Activated naive CD4-positive, alpha-beta T cell treated with anti-CD3 and anti-CD28 coated beads for 36 hours (primary cell): ENCODE data around the gene CD72. TPM values are rescaled to one million over a fixed set of nuclear protein-coding genes. Genes with fewer than 3 reads are reported as not detected.

Source experiments
- CTCF ChIA-PET: fragments of 350-600 bp; sonication (Branson Sonifier 250); formaldehyde crosslinking; loops from one replicate; lab custom pipeline; 2021; ENCODE audit warnings: antibody characterized with exemption; lab: Charles Lee
- DNase-seq: peaks from one replicate; pipeline ENCODE4 v3.0.0-alpha.2; 2020
- H3K27ac Mint-ChIP-seq: one replicate; pipeline ENCODE4 v1.8.0; 2021; ENCODE audit warnings: mild to moderate bottlenecking, mixed read lengths
- H3K27me3 Mint-ChIP-seq: one replicate; pipeline ENCODE4 v1.8.0; 2021; ENCODE audit warnings: low read depth, mixed read lengths
- H3K36me3 Mint-ChIP-seq: one replicate; pipeline ENCODE4 v1.8.0; 2021; ENCODE audit warnings: low read depth, mixed read lengths
- H3K4me1 Mint-ChIP-seq: one replicate; pipeline ENCODE4 v1.8.0; 2021; ENCODE audit warnings: low read depth, mixed read lengths
- H3K4me3 Mint-ChIP-seq: one replicate; pipeline ENCODE4 v1.8.0; 2021; ENCODE audit warnings: mild to moderate bottlenecking, moderate library complexity, mixed read lengths
- H3K9me3 Mint-ChIP-seq: one replicate; pipeline ENCODE4 v1.8.0; 2021; ENCODE audit warnings: mixed read lengths
- intact Hi-C: fragments of 100-400 bp; cut with micrococcal nuclease; formaldehyde crosslinking; loops from one replicate; pipeline ENCODE4 v1.15.1; 2023
- total RNA-seq, 2 experiments: library from RNA; stranded (reverse); gene quantifications; one replicate each; pipeline ENCODE4 v1.2.3, GENCODE V29; 2021

The CD72 gene
- total RNA-seq, 2 experiments from 2014 or later, result 2.9 to 4.5 TPM

DNA sequence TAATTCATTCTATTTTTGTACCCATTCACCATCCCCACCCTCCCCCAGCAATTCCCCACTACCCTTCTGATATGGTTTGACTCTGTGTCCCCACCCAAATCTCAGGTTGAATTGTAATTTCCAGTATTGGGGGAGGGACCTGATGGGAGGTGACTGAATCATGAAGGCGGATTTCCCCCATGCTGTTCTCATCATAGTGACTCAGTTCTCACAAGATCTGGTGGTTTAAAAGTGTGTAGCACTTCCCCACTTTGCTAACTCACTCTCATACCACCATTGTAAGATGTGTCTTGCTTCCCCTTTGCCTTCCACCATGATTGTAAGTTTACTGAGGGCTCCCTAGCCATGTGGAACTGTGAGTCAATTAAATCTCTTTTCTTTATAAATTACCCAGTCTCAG lies 39.1 kb downstream of the CD72 start:
- H3K27me3 Mint-ChIP-seq, result no peaks in the 10 kb centered on the region
- H3K9me3 Mint-ChIP-seq, result peaks cover 35% of the 10 kb centered on the region
- H3K4me1 Mint-ChIP-seq, result peaks cover 15% of the 10 kb centered on the region
- intact Hi-C loops, result loop anchor here (1.0 to 10.0 kb wide), 3 partner anchors 9 to 594 kb away; partner anchors contain the start of gene DNAJB5
- CTCF ChIA-PET, result interaction anchor here (1.2 kb wide), 1 partner anchor 25 kb away, joined by 5 read pairs; no protein-coding TSS in a partner anchor
- H3K27ac Mint-ChIP-seq, result peak overlapping the region; percentile 90
- H3K36me3 Mint-ChIP-seq, result peaks cover 35% of the 10 kb centered on the region
- peak; percentile 78 for DNase-seq
- no peak overlapping the region for H3K4me3 Mint-ChIP-seq

DNA sequence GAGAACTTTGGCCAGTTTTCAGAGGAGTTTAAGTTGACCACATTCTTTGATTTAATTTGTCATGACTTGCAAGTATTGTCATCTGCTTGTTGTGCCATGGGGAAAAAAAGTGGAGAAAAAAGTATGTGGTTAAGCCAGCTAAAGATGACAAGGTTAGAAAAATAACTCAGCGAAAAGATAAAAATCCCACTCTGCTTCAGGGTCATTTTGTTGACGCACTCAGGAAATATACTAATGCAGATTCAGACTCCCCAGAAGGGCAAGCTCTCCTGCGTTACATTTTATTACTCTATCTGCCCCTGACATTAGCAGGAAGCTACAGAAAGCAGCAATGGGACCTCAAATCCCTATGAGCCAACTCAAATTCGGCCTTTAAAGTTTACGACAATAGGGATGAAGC lies 40.7 kb downstream of the CD72 start:
- no peak for DNase-seq
- intact Hi-C loops, result loop anchor here (10.0 kb wide), 1 partner anchor 593 kb away; the partner anchor contains the start of gene DNAJB5
- no peak overlapping the region for H3K27ac Mint-ChIP-seq
- H3K9me3 Mint-ChIP-seq, result peaks cover 35% of the 10 kb centered on the region
- H3K36me3 Mint-ChIP-seq, result peaks cover 32% of the 10 kb centered on the region
- CTCF ChIA-PET, result interaction anchor here (0.6 to 1.6 kb wide), 2 partner anchors 28 to 34 kb away, joined by 3 to 4 read pairs; no protein-coding TSS in a partner anchor
- H3K4me3 Mint-ChIP-seq, result no peak overlapping the region
- no peaks in the 10 kb centered on the region for H3K27me3 Mint-ChIP-seq
- H3K4me1 Mint-ChIP-seq, result peaks cover 18% of the 10 kb centered on the region

DNA sequence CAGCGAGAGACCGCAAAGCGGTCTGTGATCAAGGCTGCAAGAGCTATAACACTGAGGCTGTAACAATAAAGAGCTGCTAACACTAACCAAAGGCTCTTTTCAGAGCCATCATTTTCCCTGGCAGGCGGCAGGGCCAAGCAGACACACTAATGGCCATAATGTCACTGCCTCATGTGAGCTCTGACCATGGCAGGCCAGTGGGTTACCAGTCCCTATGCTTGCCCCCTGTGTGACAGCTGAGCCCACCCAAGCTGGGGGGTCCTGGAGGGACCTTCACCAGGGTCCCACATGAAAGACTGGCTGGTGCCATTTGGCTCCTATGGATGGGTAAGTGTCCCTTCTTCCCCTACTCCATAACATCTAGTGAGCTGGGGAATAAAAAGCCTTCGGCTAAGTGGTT lies 42.7 kb downstream of the CD72 start:
- no peak overlapping the region for H3K27ac Mint-ChIP-seq
- H3K4me1 Mint-ChIP-seq, result peaks cover 29% of the 10 kb centered on the region
- peaks cover 20% of the 10 kb centered on the region for H3K36me3 Mint-ChIP-seq
- H3K27me3 Mint-ChIP-seq, result no peaks in the 10 kb centered on the region
- intact Hi-C loops, result loop anchor here (10.0 kb wide), 1 partner anchor 591 kb away; the partner anchor contains the start of gene DNAJB5
- CTCF ChIA-PET, result no interaction called here
- H3K4me3 Mint-ChIP-seq, result no peak overlapping the region
- DNase-seq, result no peak
- peaks cover 25% of the 10 kb centered on the region for H3K9me3 Mint-ChIP-seq

DNA sequence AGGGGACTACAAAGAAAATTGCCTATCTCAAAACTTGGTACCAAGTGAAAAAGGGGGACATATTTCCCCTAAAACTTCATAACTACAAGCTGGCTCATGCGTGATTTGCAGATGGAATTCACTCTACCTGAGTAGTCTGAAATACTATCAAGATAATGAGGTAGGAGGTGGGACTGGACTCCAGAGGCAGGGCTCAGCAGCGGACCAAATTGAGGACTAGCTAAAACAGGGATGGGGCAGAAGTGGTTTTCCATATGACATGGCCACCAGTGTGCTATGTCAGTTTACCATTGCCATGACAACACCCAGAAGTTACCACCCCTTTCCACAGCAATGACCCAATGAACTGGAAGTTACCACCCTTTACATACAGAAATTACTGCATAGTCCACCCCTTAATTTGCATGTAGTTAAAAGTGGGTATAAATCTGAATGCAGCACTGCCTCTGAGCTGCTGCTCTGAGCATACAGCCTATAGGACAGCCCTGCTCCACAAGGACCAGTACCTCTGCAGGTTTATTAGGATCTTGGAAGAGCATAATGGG lies 43.6 kb downstream of the CD72 start:
- intact Hi-C loops, result loop anchor here (10.0 kb wide), 1 partner anchor 590 kb away; the partner anchor contains the start of gene DNAJB5
- CTCF ChIA-PET, result interaction anchor here (0.8 kb wide), 1 partner anchor 29 kb away, joined by 3 read pairs; no protein-coding TSS in a partner anchor
- Mint-ChIP-seq H3K4me1 (peaks cover 31% of the 10 kb centered on the region), H3K4me3 (no peak overlapping the region), H3K9me3 (peaks cover 16% of the 10 kb centered on the region), H3K27ac (no peak overlapping the region), H3K36me3 (peaks cover 15% of the 10 kb centered on the region), H3K27me3 (no peaks in the 10 kb centered on the region)
- DNase-seq, result no peak

DNA sequence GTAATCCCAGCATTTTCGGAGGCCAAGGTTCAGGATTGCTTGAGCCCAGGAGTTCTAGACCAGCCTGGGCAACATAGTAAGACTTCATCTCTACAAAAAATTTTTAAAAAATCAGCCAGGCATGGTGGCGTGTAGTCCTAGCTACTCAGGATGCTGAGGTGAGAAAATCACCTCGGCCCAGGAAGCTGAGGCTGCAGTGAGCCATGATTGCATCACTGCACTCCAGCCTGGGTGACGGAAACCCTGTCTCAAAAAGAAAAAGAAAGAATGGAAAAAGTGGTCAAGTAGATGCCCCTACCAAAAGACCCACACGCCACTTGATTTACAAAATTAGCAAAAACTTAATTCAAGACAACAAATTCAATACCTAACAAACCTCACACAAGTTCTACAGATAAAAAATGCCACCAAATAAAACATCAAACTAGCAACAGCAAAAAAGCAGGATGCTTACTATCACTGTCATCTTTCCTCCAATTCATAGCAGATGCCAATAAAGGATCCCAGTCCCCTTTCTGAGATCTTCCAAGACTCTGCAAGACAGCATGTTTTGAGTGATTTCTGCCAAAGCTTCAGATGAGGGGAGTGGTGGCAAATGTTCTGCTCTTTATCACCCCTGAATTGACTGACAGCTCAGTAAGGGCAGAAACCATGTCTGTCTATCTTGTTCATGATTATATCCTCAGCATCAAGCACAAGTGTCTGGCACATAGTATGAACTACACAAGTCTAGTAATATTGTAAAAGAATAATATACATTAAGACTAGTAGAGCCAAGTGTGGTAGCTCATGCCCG lies 47.3 kb downstream of the CD72 start:
- peak; percentile 72 for DNase-seq
- H3K4me1 Mint-ChIP-seq, result peaks cover 36% of the 10 kb centered on the region
- peaks cover 2% of the 10 kb centered on the region for H3K36me3 Mint-ChIP-seq
- H3K9me3 Mint-ChIP-seq, result no peaks in the 10 kb centered on the region
- intact Hi-C loops, result loop anchor here (1.0 to 10.0 kb wide), 3 partner anchors 8 to 586 kb away; partner anchors contain the start of genes DNAJB5 and TESK1
- peak overlapping the region; percentile 16 for H3K4me3 Mint-ChIP-seq
- H3K27me3 Mint-ChIP-seq, result no peaks in the 10 kb centered on the region
- CTCF ChIA-PET, result interaction anchor here (0.6 to 2.3 kb wide), 6 partner anchors 14 to 498 kb away, joined by 3 to 9 read pairs (median 3); partner anchors contain the start of gene VCP
- H3K27ac Mint-ChIP-seq, result peak overlapping the region; percentile 88

DNA sequence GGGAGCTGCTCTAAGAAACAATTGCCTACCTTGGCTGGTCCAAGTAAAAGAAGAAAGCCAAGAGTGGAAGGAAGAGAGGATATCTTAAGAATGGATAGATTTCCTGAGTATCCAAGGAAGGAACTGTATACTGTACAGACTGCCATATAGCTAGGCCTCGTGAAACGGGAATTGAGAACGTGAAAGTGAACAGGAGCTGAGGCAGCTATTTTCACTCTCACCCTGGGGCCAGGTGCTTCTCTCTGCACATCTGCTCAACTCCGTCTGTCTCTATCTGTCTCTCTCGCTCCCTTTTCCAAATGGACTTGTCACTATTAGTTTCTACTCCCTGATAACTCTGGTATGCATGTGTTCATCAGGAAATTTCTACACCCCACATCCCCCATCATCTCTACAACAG lies 49.0 kb downstream of the CD72 start:
- H3K4me3 Mint-ChIP-seq, result no peak overlapping the region
- H3K4me1 Mint-ChIP-seq, result peaks cover 36% of the 10 kb centered on the region
- H3K27ac Mint-ChIP-seq, result no peak overlapping the region
- intact Hi-C loops, result no loop called here
- H3K27me3 Mint-ChIP-seq, result no peaks in the 10 kb centered on the region
- H3K9me3 Mint-ChIP-seq, result no peaks in the 10 kb centered on the region
- CTCF ChIA-PET, result interaction anchor here (0.8 to 1.9 kb wide), 2 partner anchors 35 to 313 kb away, joined by 4 to 8 read pairs; no protein-coding TSS in a partner anchor
- peaks cover 2% of the 10 kb centered on the region for H3K36me3 Mint-ChIP-seq
- DNase-seq, result no peak

DNA sequence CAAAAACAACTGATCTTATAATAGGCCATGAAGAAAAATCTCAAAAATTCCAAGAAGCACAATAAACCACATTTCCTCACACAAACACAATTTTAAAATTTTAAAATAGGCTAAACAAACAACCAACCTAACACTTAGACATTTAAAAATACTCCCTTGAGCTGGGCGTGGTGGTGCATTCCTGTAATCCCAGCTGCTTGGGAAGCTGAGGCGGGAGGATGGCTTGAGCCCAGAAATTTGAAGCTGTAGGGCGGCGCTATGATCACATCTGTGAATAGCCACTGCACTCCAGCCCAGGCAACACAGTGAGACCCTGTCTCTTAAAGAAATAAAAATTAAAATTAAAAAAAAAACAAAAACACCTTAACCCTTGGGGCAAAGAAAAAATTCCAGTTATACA lies 50.0 kb downstream of the CD72 start:
- Mint-ChIP-seq H3K36me3 (peaks cover 2% of the 10 kb centered on the region), H3K27ac (no peak overlapping the region)
- CTCF ChIA-PET, result interaction anchor here (0.5 kb wide), 1 partner anchor 438 kb away, joined by 6 read pairs; no protein-coding TSS in a partner anchor

DNA sequence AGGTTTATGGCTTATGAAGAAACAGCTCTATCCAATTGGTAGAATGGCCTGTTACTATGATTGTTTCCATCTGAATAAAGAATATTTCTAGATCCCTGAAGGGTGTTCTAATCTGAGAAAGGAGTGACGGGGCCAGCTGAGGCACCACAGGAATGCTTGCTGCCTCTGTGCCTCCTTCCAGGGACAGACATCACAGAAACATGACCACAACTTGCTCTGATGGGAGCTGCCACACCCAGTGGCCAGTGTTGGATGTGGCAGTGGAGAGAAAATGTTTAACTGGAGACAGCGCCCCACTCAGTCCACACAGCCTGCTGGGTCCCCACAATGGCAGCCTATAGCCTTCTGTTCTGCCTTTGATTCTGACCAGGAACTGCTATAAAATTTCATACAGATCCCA lies 51.8 kb downstream of the CD72 start:
- H3K27me3 Mint-ChIP-seq, result no peaks in the 10 kb centered on the region
- no peak overlapping the region for H3K4me3 Mint-ChIP-seq
- peaks cover 27% of the 10 kb centered on the region for H3K4me1 Mint-ChIP-seq
- peaks cover 2% of the 10 kb centered on the region for H3K36me3 Mint-ChIP-seq
- intact Hi-C loops, result no loop called here
- no peaks in the 10 kb centered on the region for H3K9me3 Mint-ChIP-seq
- CTCF ChIA-PET, result interaction anchor here (4.6 kb wide), 1 partner anchor 13 kb away, joined by 23 read pairs; no protein-coding TSS in a partner anchor
- H3K27ac Mint-ChIP-seq, result no peak overlapping the region
- no peak for DNase-seq

More for the DNA sequence above, 50.0 kb downstream of the CD72 start:
- intact Hi-C loops, result no loop called here
- DNase-seq, result no peak
- H3K27me3 Mint-ChIP-seq, result no peaks in the 10 kb centered on the region
- no peak overlapping the region for H3K4me3 Mint-ChIP-seq
- H3K4me1 Mint-ChIP-seq, result peaks cover 36% of the 10 kb centered on the region
- H3K9me3 Mint-ChIP-seq, result no peaks in the 10 kb centered on the region

DNA sequence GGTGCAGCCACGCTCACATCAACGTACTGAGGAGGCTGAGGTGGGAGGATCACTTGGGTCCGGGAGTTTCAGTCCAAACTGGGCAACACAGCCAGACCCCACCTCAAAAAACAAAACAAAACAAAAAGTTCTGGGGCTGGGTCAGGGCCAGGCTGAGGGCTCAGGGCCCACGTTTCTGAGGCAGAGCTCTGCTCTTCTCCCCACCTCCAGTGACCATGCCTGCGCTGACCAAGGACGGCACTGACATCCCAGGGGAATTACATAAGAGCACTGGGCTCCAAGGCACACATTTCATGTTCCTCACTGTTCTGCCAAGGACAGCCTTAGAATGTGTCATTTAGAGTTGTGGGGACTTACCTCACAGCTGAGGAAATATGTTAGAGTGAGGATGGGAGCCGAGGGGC lies 53.6 kb downstream of the CD72 start:
- no peak for DNase-seq
- no peaks in the 10 kb centered on the region for H3K36me3 Mint-ChIP-seq
- H3K27ac Mint-ChIP-seq, result no peak overlapping the region
- CTCF ChIA-PET, result interaction anchor here (4.6 kb wide), 1 partner anchor 11 kb away, joined by 23 read pairs; no protein-coding TSS in a partner anchor
- no peaks in the 10 kb centered on the region for H3K9me3 Mint-ChIP-seq
- no peak overlapping the region for H3K4me3 Mint-ChIP-seq
- intact Hi-C loops, result no loop called here
- H3K27me3 Mint-ChIP-seq, result no peaks in the 10 kb centered on the region
- peaks cover 14% of the 10 kb centered on the region for H3K4me1 Mint-ChIP-seq

DNA sequence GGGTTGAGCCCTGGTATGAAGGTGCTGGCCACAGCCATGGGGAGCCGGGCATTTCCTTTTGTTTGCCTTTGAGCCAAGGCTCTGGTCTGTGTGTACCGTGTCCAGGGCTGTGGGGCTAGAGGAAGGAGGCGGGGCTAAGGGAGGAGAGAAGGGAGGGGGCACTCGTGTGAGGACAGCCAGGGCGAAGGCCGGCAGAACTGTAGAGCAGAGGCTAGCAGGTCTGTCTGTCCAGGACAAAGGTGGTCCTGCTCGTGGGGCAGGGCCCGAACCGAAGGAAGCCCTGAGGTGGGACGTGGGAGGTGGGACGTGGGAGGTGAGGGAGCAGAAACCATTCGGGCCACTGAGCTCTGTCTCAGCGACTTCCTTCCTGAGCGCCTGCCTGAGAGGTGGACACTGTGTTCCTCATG lies 54.4 kb downstream of the CD72 start:
- peaks cover 7% of the 10 kb centered on the region for H3K4me1 Mint-ChIP-seq
- DNase-seq, result no peak
- H3K36me3 Mint-ChIP-seq, result no peaks in the 10 kb centered on the region
- no peak overlapping the region for H3K27ac Mint-ChIP-seq
- H3K27me3 Mint-ChIP-seq, result no peaks in the 10 kb centered on the region
- no peak overlapping the region for H3K4me3 Mint-ChIP-seq
- CTCF ChIA-PET, result interaction anchor here (4.6 kb wide), 1 partner anchor 10 kb away, joined by 23 read pairs; no protein-coding TSS in a partner anchor
- H3K9me3 Mint-ChIP-seq, result no peaks in the 10 kb centered on the region
- intact Hi-C loops, result no loop called here

DNA sequence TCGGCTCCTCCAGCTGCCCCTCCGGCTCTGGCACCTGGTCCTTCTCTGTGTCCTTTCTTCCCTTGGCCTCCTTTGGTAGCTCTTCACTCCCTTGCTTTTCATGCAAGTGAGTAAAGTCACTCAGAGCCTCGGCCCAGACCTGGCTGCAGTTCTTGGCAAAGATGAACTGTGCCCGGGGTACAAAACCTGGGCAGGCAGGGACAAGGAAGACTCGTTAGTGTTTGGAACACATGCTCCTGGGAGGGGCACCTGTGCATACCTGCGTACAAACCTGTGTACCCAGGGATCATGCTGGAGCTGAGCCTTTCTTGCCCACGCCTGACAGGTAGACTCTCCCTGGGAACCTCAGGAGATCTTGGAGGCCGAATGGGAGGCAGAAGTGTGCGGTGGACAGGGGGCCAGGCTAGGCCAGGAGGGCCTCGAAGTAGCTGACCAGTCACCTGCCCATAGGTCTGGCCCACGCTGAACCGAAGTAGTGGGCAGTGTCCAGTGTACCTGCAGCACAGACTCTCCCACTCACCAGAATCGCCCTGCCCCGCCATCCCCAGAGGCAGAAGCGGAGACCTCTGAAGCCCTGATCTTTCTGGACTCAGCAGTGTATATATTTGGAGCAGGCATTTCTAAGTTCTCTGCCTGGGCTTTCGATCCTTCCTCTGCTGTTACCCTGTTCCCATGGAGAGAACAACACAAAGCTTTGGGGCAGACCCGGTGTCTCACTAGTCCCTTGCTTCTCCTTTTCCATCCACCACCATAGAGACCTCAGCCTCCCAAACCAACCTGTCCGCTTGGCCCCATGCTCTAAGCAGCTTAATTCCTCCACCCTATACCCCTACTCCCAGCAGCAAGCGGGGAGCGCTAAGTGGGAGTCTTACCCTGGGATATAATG lies 55.1 kb downstream of the CD72 start:
- DNase-seq, result no peak
- CTCF ChIA-PET, result interaction anchor here (0.6 to 4.6 kb wide), 2 partner anchors 10 to 11 kb away, joined by 3 to 23 read pairs; no protein-coding TSS in a partner anchor
- Mint-ChIP-seq H3K27me3 (no peaks in the 10 kb centered on the region), H3K4me1 (peaks cover 7% of the 10 kb centered on the region), H3K4me3 (no peak overlapping the region), H3K36me3 (no peaks in the 10 kb centered on the region), H3K27ac (no peak overlapping the region), H3K9me3 (no peaks in the 10 kb centered on the region)
- intact Hi-C loops, result no loop called here
